Glomerular visceral epithelial cell (primary cell): ENCODE measurements around the gene FBXO10.
"Not testable (repeated sequence)": the region's sequence is repeated elsewhere in the genome, so short reads cannot be mapped to it uniquely, and the experiment has no call there.

Experiments
- DNase-seq: peaks from one replicate; pipeline ENCODE4 v3.0.0-alpha.2; 2016; ENCODE audit errors: extremely low spot score

Gene FBXO10

GRCh38 chr9:37477987-37478619, 98.1 kb downstream of the FBXO10 start:
- not testable (repeated sequence) for DNase-seq

GRCh38 chr9:37477443-37477842, 98.7 kb downstream of the FBXO10 start:
- not testable (repeated sequence) for DNase-seq

GRCh38 chr9:37476930-37477329, 99.2 kb downstream of the FBXO10 start:
- no peak for DNase-seq

- DNase-seq: no peak
These were observed 101.7 kb downstream of the FBXO10 start for GRCh38 chr9:37474438-37474837.

- not testable (repeated sequence) for DNase-seq
These were observed 102.2 kb downstream of the FBXO10 start for GRCh38 chr9:37473982-37474381.

GRCh38 chr9:37471942-37472684, 104.1 kb downstream of the FBXO10 start:
- DNase-seq: peak; percentile 96

GRCh38 chr9:37468620-37469019, 107.6 kb downstream of the FBXO10 start:
- DNase-seq: no peak

- not testable (repeated sequence) for DNase-seq
These were observed 108.7 kb downstream of the FBXO10 start for GRCh38 chr9:37467530-37467929.

GRCh38 chr9:37466037-37466709, 110.0 kb downstream of the FBXO10 start:
- DNase-seq: peak; percentile 87

GRCh38 chr9:37465249-37466036, 110.7 kb downstream of the FBXO10 start, which contains the start of gene ZBTB5:
ZBTB5 (minus strand) TSS chr9:37465450; CDS start chr9:37442551, 22,899 bp downstream.
- DNase-seq: peak; percentile 100

GRCh38 chr9:37464426-37465248, 111.5 kb downstream of the FBXO10 start:
- DNase-seq: peak; percentile 73

GRCh38 chr9:37464006-37464405, 112.2 kb downstream of the FBXO10 start:
- no peak for DNase-seq
